HFFc6 (cell line): ENCODE measurements around the gene RMDN3. TPM values are rescaled to one million over a fixed set of nuclear protein-coding genes. Genes with fewer than 3 reads are reported as not detected.

ENCODE experiments used
- DNase-seq: peaks from one replicate; pipeline ENCODE4 v3.0.0-alpha.2; 2018
- H3K27ac Mint-ChIP-seq: 2 replicates; pipeline ENCODE4 v1.8.0; 2020; ENCODE audit warnings: mild to moderate bottlenecking, mixed read lengths
- H3K27me3 Mint-ChIP-seq: 2 replicates; pipeline ENCODE4 v1.8.0; 2021; ENCODE audit warnings: mild to moderate bottlenecking, moderate library complexity, mixed read lengths; ENCODE audit not compliant: insufficient read depth
- H3K36me3 Mint-ChIP-seq: 2 replicates; pipeline ENCODE4 v1.8.0; 2021; ENCODE audit warnings: low read depth, mixed read lengths
- H3K4me1 Mint-ChIP-seq: 2 replicates; pipeline ENCODE4 v1.8.0; 2020; ENCODE audit warnings: low read depth, mixed read lengths
- H3K4me3 Mint-ChIP-seq: 2 replicates; pipeline ENCODE4 v1.8.0; 2020; ENCODE audit warnings: mild to moderate bottlenecking, moderate library complexity, mixed read lengths
- H3K9me3 Mint-ChIP-seq: 2 replicates; pipeline ENCODE4 v1.8.0; 2020; ENCODE audit warnings: mild to moderate bottlenecking, mixed read lengths
- total RNA-seq, 6 experiments: library from RNA; stranded (reverse); fragmentation: NEBNext Ultra II Directional; extraction: Animal tissue kit (Norgen Biotek cat#: 25700); gene quantifications; 2 replicates in 1 of 6; 3 replicates in 5 of 6; pipeline ENCODE4 v1.2.3, GENCODE V29; 2021
- TF ChIP-seq, protein P1 (sequence below): fragments of 200-600 bp; sonication (generic); IDR thresholded peaks from 2 replicates; pipeline ENCODE4 v1.5.0; 2021; ENCODE audit warnings: antibody characterized with exemption, mild to moderate bottlenecking

Gene RMDN3
- total RNA-seq, 6 experiments from 2014 or later = 32.6 to 43.2 (median 35.6) TPM

DNA sequence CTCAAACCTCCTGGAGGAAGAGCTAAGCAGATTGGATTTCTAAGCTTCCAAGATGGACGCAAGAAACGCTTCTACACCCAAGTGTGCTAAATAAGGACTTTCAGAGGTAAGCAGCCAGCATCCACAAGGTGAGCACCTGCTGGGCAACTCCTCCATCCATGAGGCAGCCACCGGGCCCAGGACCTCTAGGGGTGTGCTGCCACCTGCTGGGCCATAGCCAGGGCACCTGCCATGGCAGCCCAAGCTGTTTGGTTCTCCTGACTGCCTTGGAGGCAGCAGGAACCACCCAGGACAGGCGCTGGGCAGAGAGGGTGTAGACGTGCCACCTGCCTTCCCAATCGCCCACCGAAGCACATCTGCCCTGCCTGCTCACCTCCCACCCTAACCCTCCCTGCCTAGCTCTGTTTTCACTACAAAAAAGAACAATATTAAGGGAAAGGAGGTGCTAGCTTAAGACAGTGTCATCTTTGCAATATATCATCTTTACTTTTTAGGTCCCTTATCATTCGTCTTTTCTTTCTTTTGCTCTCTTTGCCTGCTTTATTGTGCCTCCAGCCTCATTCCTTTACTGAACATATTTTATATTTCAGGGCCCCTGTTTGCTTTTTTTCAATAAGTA is 27.7 kb upstream of the RMDN3 start:
- H3K36me3 Mint-ChIP-seq = peaks cover 6% of the 10 kb centered on the region; the same call in 1 of the 2 replicates

DNA sequence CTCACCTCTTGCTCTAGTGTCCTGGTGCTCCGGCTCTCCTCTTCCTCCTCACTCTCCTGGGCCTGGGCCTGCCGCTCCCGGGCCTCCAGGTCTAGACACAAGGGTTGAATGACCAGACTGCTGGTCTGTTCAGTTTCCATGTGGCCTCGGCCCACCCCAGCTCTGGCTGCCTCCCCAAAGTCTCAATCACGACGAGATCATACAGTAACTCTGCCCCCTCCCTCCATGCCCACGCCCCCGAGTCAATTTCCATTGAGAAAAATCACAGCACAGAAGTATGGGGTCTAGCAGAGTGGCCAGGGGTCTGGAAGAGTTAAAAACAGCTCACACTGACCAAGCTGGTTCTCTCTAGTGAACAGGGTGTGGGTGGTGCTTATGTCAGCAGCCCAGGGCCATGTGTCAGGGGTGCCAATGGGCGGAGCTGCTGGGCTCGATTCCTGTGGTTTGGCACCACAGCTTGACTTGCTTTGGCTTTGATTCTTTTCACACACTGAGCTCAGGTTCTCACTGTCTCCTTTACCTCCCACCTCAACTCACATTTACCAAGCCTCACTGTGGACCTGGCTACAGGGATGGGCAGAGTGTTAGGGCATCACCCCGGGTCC is 21.6 kb upstream of the RMDN3 start:
- peak; percentile 46 for DNase-seq
- peaks cover 19% of the 10 kb centered on the region for H3K36me3 Mint-ChIP-seq
- H3K9me3 Mint-ChIP-seq = no peaks in the 10 kb centered on the region
- H3K4me1 Mint-ChIP-seq = peaks cover 9% of the 10 kb centered on the region
- peaks cover 2% of the 10 kb centered on the region; the same call in 1 of the 2 replicates for H3K27me3 Mint-ChIP-seq
- H3K27ac Mint-ChIP-seq = peak overlapping the region; percentile 82
- no peak overlapping the region for H3K4me3 Mint-ChIP-seq
- TF ChIP-seq, protein P1, sequence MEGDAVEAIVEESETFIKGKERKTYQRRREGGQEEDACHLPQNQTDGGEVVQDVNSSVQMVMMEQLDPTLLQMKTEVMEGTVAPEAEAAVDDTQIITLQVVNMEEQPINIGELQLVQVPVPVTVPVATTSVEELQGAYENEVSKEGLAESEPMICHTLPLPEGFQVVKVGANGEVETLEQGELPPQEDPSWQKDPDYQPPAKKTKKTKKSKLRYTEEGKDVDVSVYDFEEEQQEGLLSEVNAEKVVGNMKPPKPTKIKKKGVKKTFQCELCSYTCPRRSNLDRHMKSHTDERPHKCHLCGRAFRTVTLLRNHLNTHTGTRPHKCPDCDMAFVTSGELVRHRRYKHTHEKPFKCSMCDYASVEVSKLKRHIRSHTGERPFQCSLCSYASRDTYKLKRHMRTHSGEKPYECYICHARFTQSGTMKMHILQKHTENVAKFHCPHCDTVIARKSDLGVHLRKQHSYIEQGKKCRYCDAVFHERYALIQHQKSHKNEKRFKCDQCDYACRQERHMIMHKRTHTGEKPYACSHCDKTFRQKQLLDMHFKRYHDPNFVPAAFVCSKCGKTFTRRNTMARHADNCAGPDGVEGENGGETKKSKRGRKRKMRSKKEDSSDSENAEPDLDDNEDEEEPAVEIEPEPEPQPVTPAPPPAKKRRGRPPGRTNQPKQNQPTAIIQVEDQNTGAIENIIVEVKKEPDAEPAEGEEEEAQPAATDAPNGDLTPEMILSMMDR = no peak

More for the DNA sequence above, 27.7 kb upstream of the RMDN3 start:
- Mint-ChIP-seq H3K27ac (no peak overlapping the region), H3K4me1 (peaks cover 10% of the 10 kb centered on the region), H3K4me3 (no peak overlapping the region), H3K9me3 (no peaks in the 10 kb centered on the region), H3K27me3 (no peaks in the 10 kb centered on the region)
- DNase-seq = no peak
- TF ChIP-seq, protein P1 = peak; percentile 74

DNA sequence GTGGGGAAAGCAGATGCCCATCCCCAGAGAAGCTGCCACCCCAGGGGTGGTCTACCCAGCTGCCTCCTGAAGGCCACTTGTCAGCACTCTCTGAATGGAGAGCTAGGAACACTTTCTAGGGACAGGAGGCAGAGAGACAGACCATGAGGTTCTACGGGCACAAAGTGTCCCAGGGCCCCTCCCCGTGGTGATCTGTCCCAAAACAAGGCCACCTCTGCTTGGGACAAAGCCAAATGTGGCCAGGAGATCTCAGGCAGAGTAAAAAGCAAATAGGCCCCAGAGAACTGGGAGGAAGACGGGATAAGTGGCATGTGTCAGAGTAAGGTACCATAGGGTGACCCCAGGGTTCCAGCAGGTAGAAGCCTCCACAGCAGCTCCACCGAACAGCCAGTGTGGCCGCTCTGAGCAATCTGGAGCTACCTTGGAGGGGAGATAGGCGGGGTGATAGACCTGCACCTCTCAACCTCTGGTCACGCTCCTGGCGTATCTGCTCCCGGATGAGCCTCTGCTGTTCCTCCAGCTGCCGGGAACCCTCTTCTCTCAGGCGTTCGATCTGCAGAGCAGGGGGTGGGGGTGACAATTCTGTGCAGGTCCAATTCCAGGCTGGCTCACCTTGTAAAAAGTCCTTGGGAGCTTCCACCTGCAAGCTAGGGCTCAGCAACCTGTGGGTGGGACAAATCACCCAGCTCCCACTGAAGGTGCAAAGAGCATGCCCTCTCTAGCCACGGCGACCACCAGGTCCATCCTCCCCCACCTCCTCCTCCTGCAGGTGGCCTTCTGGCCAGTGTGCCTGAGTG is 20.9 kb upstream of the RMDN3 start:
- H3K27me3 Mint-ChIP-seq = peaks cover 2% of the 10 kb centered on the region; the same call in 1 of the 2 replicates
- peaks cover 19% of the 10 kb centered on the region for H3K36me3 Mint-ChIP-seq
- H3K4me1 Mint-ChIP-seq = peaks cover 9% of the 10 kb centered on the region
- H3K27ac Mint-ChIP-seq = no peak overlapping the region
- TF ChIP-seq, protein P1 = no peak
- no peaks in the 10 kb centered on the region for H3K9me3 Mint-ChIP-seq
- H3K4me3 Mint-ChIP-seq = no peak overlapping the region
- no peak for DNase-seq

DNA sequence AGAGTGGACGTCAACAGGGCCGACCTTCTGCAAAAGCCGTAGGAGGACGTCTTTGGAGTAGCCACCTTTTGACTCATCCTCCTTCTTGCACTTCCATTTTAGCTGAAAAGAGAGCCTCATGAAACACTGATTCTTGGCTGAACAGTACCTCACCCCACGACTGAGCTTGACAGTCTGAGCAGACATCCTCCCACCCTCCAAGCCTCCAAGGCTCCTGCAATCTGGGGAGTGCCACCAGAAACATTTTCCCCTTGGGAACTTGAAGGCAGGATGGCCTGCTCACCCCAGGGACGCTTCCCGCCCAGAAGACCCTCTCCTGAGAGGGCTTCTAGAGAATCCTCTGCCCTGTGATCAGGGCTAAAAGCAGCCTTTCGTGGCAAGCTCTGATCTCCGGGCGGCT is 20.0 kb upstream of the RMDN3 start:
- Mint-ChIP-seq H3K27me3 (peaks cover 2% of the 10 kb centered on the region; the same call in 1 of the 2 replicates), H3K4me1 (peaks cover 11% of the 10 kb centered on the region), H3K9me3 (no peaks in the 10 kb centered on the region), H3K27ac (no peak overlapping the region), H3K36me3 (peaks cover 19% of the 10 kb centered on the region), H3K4me3 (no peak overlapping the region)
- DNase-seq = no peak
- TF ChIP-seq, protein P1 = no peak

DNA sequence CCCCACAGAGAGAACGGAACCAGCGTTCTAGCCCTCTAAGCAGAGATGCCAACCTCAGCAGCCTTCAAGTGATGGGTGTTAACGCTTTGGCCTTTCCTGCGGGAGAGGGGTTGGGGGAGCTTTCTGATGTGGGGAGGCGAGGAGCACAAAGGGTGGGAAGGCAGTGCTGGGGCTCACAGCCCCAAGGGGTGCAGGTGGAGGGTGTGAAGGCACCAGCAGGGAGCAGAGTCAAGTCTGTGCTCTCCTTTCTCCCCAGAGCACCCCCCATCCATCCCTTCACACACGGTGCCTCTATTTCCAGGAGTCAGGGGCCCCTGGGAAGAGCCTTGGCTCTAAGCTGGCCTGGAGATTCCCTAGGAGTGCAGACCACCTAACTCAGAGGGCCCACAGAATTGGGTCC is 18.8 kb upstream of the RMDN3 start:
- Mint-ChIP-seq H3K36me3 (peaks cover 13% of the 10 kb centered on the region), H3K9me3 (no peaks in the 10 kb centered on the region), H3K4me3 (no peak overlapping the region), H3K4me1 (peaks cover 19% of the 10 kb centered on the region), H3K27ac (no peak overlapping the region), H3K27me3 (peaks cover 4% of the 10 kb centered on the region)
- TF ChIP-seq, protein P1 = no peak
- DNase-seq = no peak
